KMS-11 (cell line): ENCODE results near the gene TAS1R3.

Experiments used
- H2AFZ ChIP-seq: fragments of 200-600 bp; sonication (generic); 2 replicates; pipeline ENCODE4 v1.6.1; 2016; ENCODE audit warnings: antibody characterized with exemption, mixed run types, low read depth
- H3K27ac ChIP-seq: fragments of 200-600 bp; sonication (generic); 2 replicates; pipeline ENCODE4 v1.6.1; 2016; ENCODE audit warnings: mild to moderate bottlenecking, mixed run types
- H3K27me3 ChIP-seq: fragments of 200-600 bp; sonication (generic); 2 replicates; pipeline ENCODE4 v1.6.1; 2017; ENCODE audit warnings: mild to moderate bottlenecking, low read depth, mixed run types, moderate library complexity; ENCODE audit not compliant: insufficient read depth
- H3K36me3 ChIP-seq: fragments of 200-600 bp; sonication (generic); 2 replicates; pipeline ENCODE4 v1.6.1; 2017; ENCODE audit warnings: mild to moderate bottlenecking, mixed run types; ENCODE audit not compliant: insufficient read depth
- H3K4me1 ChIP-seq: fragments of 200-600 bp; sonication (generic); 2 replicates; pipeline ENCODE4 v1.6.1; 2016; ENCODE audit warnings: mild to moderate bottlenecking, low read depth, mixed run types; ENCODE audit not compliant: poor library complexity, severe bottlenecking
- H3K4me2 ChIP-seq: fragments of 200-600 bp; sonication (generic); 2 replicates; pipeline ENCODE4 v1.7.0; 2016; ENCODE audit warnings: mild to moderate bottlenecking, mixed run types
- H3K4me3 ChIP-seq: fragments of 200-600 bp; sonication (generic); IDR thresholded peaks from 2 replicates; pipeline ENCODE4 v1.6.1; 2017; ENCODE audit warnings: low read depth, low read length, mixed read lengths; ENCODE audit not compliant: insufficient read depth
- H3K79me2 ChIP-seq: fragments of 200-600 bp; sonication (generic); 2 replicates; pipeline ENCODE4 v1.6.1; 2016; ENCODE audit warnings: low read depth, mixed run types; ENCODE audit not compliant: insufficient read depth
- H3K9ac ChIP-seq: fragments of 200-600 bp; sonication (generic); 2 replicates; pipeline ENCODE4 v1.6.1; 2016; ENCODE audit warnings: mild to moderate bottlenecking, mixed run types
- H4K20me1 ChIP-seq: fragments of 200-600 bp; sonication (generic); 2 replicates; pipeline ENCODE4 v1.6.1; 2016; ENCODE audit warnings: mild to moderate bottlenecking, mixed run types; ENCODE audit not compliant: insufficient read depth
- TF ChIP-seq, protein P1 (sequence below): fragments of 200-600 bp; sonication (generic); conservative IDR thresholded peaks from 2 replicates; pipeline ENCODE4 v1.6.1; 2017; ENCODE audit warnings: low read depth, mild to moderate bottlenecking, antibody characterized with exemption, low read length, moderate library complexity, mixed read lengths

Gene TAS1R3

DNA sequence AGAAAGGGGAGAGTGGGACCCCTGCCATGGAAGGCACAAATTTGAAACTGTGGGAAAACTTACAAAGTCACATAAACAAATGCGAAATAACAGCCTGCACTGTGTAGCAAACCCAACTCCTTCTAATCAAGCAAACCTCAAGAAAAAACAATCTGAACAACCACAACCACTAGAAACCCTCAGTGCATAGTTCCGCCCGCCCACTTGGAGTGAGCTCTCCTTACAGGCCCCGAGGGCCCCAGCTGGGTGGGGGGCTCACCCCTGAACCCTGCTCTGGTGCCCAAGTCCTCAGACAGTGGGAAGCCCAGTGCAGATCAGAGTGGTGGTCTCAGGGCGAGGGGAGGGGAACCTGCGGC is 28.2 kb downstream of the TAS1R3 start:
- Histone ChIP-seq H3K27ac (no peak overlapping the region), H3K4me1 (peaks cover 14% of the 10 kb centered on the region), H3K9ac (no peak overlapping the region), H3K4me2 (peak overlapping the region; percentile 9; the same call in 1 of the 2 replicates), H4K20me1 (no peaks in the 10 kb centered on the region), H2AFZ (no peak overlapping the region), H3K4me3 (no peak overlapping the region), H3K27me3 (peaks cover 8% of the 10 kb centered on the region; the same call in 1 of the 2 replicates), H3K79me2 (no peaks in the 10 kb centered on the region), H3K36me3 (no peaks in the 10 kb centered on the region)
- TF ChIP-seq, protein P1, sequence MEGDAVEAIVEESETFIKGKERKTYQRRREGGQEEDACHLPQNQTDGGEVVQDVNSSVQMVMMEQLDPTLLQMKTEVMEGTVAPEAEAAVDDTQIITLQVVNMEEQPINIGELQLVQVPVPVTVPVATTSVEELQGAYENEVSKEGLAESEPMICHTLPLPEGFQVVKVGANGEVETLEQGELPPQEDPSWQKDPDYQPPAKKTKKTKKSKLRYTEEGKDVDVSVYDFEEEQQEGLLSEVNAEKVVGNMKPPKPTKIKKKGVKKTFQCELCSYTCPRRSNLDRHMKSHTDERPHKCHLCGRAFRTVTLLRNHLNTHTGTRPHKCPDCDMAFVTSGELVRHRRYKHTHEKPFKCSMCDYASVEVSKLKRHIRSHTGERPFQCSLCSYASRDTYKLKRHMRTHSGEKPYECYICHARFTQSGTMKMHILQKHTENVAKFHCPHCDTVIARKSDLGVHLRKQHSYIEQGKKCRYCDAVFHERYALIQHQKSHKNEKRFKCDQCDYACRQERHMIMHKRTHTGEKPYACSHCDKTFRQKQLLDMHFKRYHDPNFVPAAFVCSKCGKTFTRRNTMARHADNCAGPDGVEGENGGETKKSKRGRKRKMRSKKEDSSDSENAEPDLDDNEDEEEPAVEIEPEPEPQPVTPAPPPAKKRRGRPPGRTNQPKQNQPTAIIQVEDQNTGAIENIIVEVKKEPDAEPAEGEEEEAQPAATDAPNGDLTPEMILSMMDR, result no peak

DNA sequence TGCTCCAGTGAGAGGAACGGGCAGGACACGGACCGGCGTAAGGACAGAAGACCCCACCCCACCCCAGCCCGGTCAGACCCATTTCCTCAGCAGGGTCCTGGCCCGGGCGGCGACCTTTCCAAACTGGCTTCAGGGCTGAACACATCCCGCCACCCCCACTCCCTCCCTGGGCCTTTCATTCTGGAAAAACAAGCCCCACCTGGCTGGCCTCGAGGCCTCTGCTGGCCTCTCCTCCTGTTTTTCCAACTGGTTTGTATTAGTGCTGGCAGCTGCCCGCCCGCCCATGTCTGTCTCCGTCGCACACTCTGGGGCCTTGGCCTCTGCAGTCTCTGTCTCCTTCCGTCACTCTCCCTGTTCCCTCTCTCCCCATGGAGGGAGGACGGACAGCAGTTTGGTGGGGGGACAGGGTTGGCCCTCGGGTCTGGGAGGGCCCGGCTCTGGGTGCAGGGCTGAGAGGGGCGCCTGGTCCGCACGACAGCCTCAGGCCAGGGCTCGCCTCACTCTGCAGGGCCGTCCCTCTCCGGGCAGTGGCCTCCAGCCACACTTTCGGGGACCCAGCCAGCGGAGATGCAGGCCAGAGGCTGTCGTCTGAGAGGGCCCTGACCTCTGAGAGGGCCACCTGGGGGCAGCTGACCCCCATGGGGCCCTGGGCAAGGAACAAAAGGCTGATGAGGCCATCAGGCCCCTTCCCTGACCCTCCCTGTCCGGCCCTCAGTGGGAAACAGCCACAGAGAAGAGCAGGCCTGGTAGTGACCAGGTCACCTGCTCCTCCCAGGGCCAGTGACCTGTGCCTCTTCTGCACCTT is 28.8 kb downstream of the TAS1R3 start:
- no peaks in the 10 kb centered on the region for H3K79me2 ChIP-seq
- TF ChIP-seq, protein P1, result no peak
- no peaks in the 10 kb centered on the region for H3K36me3 ChIP-seq
- peaks cover 8% of the 10 kb centered on the region; the same call in 1 of the 2 replicates for H3K27me3 ChIP-seq
- H3K27ac ChIP-seq, result no peak overlapping the region
- no peak overlapping the region for H2AFZ ChIP-seq
- no peak overlapping the region for H3K4me3 ChIP-seq
- H3K4me1 ChIP-seq, result peaks cover 14% of the 10 kb centered on the region
- H3K9ac ChIP-seq, result no peak overlapping the region
- H4K20me1 ChIP-seq, result no peaks in the 10 kb centered on the region
- peak overlapping the region; percentile 9; the same call in 1 of the 2 replicates for H3K4me2 ChIP-seq

DNA sequence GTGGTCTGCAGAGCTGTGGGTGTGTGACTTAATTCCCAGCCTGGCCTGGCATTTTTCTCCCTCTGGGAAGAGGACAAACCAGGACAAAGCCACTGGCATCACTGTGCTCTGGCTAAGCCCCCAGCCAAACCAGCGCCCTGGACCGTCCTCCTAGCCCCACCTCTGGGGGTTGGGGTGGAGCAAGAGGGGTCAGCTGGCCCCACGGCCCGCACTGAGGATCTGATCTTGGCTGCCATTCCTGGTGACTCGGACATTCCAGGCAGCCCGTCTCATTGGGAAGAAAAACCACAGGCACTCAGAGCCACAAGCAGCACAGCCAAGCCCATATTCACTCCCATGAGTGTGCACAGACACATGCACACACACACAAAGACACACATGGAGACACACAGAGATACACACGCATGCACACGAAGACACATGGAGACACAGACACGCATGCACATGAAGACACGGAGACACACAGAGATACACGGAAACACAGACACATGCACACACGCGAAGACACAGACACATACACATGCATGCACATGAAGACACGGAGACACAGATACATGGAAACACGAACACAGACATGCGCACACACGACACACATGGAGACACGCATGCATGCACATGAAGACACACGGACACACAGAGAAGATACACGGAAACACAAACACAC is 29.6 kb downstream of the TAS1R3 start:
- peaks cover 8% of the 10 kb centered on the region; the same call in 1 of the 2 replicates for H3K27me3 ChIP-seq
- no peak overlapping the region for H3K27ac ChIP-seq
- TF ChIP-seq, protein P1, result no peak
- no peaks in the 10 kb centered on the region for H3K36me3 ChIP-seq
- H2AFZ ChIP-seq, result no peak overlapping the region
- no peak overlapping the region for H3K4me3 ChIP-seq
- H3K4me2 ChIP-seq, result no peak overlapping the region
- H3K79me2 ChIP-seq, result no peaks in the 10 kb centered on the region
- H3K9ac ChIP-seq, result no peak overlapping the region
- H4K20me1 ChIP-seq, result no peaks in the 10 kb centered on the region
- H3K4me1 ChIP-seq, result peaks cover 14% of the 10 kb centered on the region

DNA sequence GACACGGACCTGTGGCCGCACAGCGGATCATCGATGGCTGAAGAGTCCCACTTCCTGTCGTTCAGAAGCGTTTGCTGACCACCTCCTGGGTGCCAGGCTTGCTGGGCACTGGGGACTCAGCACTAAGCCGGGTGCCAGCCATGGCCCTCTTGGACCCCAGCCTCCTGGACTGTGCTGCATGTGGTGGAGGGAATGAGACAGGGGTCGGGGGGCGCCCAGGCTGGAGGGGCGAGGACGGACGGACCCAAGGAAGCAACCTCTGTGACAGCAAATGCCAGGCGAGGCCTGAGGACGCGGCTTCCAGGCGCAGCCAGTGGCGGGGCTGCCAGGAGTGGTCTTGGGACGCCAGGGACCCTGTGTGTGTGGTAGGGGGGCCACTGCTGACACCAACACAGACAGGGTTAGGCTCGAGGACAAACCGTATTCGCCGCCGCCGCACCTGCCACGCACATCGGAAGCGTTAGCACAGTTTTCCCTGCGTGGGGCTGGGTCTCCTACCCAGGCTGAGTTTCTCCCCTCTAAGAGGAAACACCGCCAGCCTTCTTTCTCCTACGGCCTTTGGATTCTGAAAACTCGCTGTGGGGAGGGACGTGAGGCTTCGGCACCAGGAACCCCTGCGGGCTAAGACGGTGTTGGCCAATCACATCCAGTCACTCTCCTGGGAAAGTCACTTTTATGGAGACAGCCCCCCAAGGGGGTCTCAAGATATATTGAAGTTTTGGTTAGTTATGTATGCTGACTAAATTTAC is 30.3 kb downstream of the TAS1R3 start:
- Histone ChIP-seq H3K27me3 (peaks cover 8% of the 10 kb centered on the region; the same call in 1 of the 2 replicates), H4K20me1 (no peaks in the 10 kb centered on the region), H2AFZ (no peak overlapping the region), H3K27ac (no peak overlapping the region), H3K4me2 (no peak overlapping the region), H3K36me3 (no peaks in the 10 kb centered on the region), H3K79me2 (no peaks in the 10 kb centered on the region), H3K4me3 (no peak overlapping the region), H3K9ac (no peak overlapping the region), H3K4me1 (peaks cover 14% of the 10 kb centered on the region)
- TF ChIP-seq, protein P1, result no peak
